CD4-positive, alpha-beta memory T cell (primary cell): Measurements from ENCODE around the gene ANLN. TPM values are rescaled to one million over a fixed set of nuclear protein-coding genes. Genes with fewer than 3 reads are reported as not detected.
"Not testable (repeated sequence)": the region's sequence is repeated elsewhere in the genome, so short reads cannot be mapped to it uniquely, and the experiment has no call there.

ENCODE experiments used
- CTCF ChIA-PET: fragments of 350-600 bp; sonication (Branson Sonifier 250); formaldehyde crosslinking; loops from one replicate; lab custom pipeline; 2021; ENCODE audit warnings: inconsistent platforms; ENCODE audit not compliant: partially characterized antibody; lab: Charles Lee
- POLR2A ChIA-PET: fragments of 350-600 bp; sonication (Branson Sonifier 250); formaldehyde crosslinking; loops from one replicate; lab custom pipeline; 2021; ENCODE audit not compliant: partially characterized antibody; lab: Charles Lee
- DNase-seq, 5 donors: peaks; one replicate each; pipeline versions ENCODE4 v3.0.0 to v3.0.0-alpha.2; 2020 to 2022; ENCODE audit warnings: mixed read lengths in 1 of 5
- H3K27ac ChIP-seq: one replicate; pipeline ENCODE4 v1.7.0; 2013; ENCODE audit warnings: low read depth, low read length
- H3K27me3 ChIP-seq: 2 replicates; pipeline ENCODE4 v1.7.0; 2013; ENCODE audit warnings: mild to moderate bottlenecking, low read length, moderate library complexity; ENCODE audit not compliant: insufficient read depth
- H3K36me3 ChIP-seq: 2 replicates; pipeline ENCODE4 v1.7.0; 2013; ENCODE audit warnings: mild to moderate bottlenecking, low read length, moderate library complexity; ENCODE audit not compliant: insufficient read depth
- H3K4me1 ChIP-seq: 2 replicates; pipeline ENCODE4 v1.7.0; 2013; ENCODE audit warnings: mild to moderate bottlenecking, low read length, moderate library complexity; ENCODE audit not compliant: insufficient read depth
- H3K4me3 ChIP-seq, 2 donors: one replicate each; pipeline ENCODE4 v1.7.0; 2013; ENCODE audit warnings: low read length in 2 of 2, mild to moderate bottlenecking in 1 of 2
- H3K9me3 ChIP-seq, 2 donors: one replicate each; pipeline ENCODE4 v1.7.0; 2013; ENCODE audit warnings: low read length in 2 of 2, control low read depth in 1 of 2; ENCODE audit not compliant: control insufficient read depth in 1 of 2
- H3K27ac Mint-ChIP-seq, 7 donors: one replicate each; pipeline ENCODE4 v1.8.0; 2020 to 2021; ENCODE audit warnings: mixed read lengths in 7 of 7, mild to moderate bottlenecking in 6 of 7, inconsistent platforms in 3 of 7, moderate library complexity in 3 of 7
- H3K27me3 Mint-ChIP-seq, 2 donors: one replicate each; pipeline ENCODE4 v1.8.0; 2020 to 2021; ENCODE audit warnings: mixed read lengths in 2 of 2
- H3K36me3 Mint-ChIP-seq, 2 donors: one replicate each; pipeline ENCODE4 v1.8.0; 2020 to 2021; ENCODE audit warnings: mixed read lengths in 2 of 2, inconsistent platforms in 1 of 2, mild to moderate bottlenecking in 1 of 2
- H3K4me1 Mint-ChIP-seq, 4 donors: one replicate each; pipeline ENCODE4 v1.8.0; 2020 to 2021; ENCODE audit warnings: mixed read lengths in 4 of 4, mild to moderate bottlenecking in 1 of 4
- H3K4me3 Mint-ChIP-seq, 8 donors: one replicate each; pipeline ENCODE4 v1.8.0; 2020 to 2021; ENCODE audit warnings: mixed read lengths in 8 of 8, mild to moderate bottlenecking in 7 of 8, moderate library complexity in 6 of 8, inconsistent platforms in 3 of 8
- H3K9me3 Mint-ChIP-seq, 8 donors: one replicate each; pipeline ENCODE4 v1.8.0; 2020 to 2021; ENCODE audit warnings: mixed read lengths in 8 of 8, mild to moderate bottlenecking in 5 of 8, inconsistent platforms in 3 of 8, moderate library complexity in 1 of 8
- intact Hi-C: fragments of 100-400 bp; cut with micrococcal nuclease; formaldehyde crosslinking; loops from one replicate; pipeline ENCODE4 v1.15.1; 2023
- polyA plus RNA-seq, 2 donors: library from polyadenylated mRNA; unstranded; fragments of 300-500 nt; fragmentation: Illumina TruSeq; gene quantifications; one replicate each; pipeline ENCODE4 v1.2.3, GENCODE V29; 2021
- total RNA-seq, 2 experiments: library from RNA; stranded (reverse); gene quantifications; one replicate each; pipeline ENCODE4 v1.2.3, GENCODE V29; 2021

ANLN gene
- total and polyA plus RNA-seq, 4 experiments from 2014 or later, result 0.23 TPM; not detected in 3

DNA sequence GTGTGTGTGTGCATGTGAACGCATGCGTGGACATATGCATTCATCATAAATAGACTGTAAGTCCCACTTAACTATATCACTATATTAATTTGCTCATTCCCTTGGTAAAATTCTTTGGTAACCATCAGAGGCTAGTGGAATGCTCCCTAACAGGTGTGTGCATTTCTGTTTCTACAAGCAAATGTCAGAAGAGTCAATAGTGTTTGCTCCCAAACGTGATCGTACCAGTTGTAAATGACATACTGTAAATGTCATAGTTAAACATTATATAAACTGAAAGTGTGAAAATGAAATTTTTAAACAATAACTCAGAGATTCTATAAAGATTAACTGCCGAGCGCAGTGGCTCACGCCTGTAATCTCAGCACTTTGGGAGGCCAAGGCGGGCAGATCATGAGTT, 94.6 kb downstream of the ANLN start:
- no peak overlapping the region for H3K27ac ChIP-seq
- no peak overlapping the region for H3K4me3 ChIP-seq
- Mint-ChIP-seq H3K27me3 (peaks cover 0 to 1% of the 10 kb centered on the region in 2 donors), H3K4me3 (no peak overlapping the region), H3K36me3 (peaks cover 0 to 2% of the 10 kb centered on the region in 2 donors), H3K4me1 (peaks cover 0 to 3% (median 0%) of the 10 kb centered on the region in 4 donors), H3K9me3 (peaks cover 0 to 17% (median 0%) of the 10 kb centered on the region in 8 donors), H3K27ac (no peak overlapping the region)
- DNase-seq, result no peak
- intact Hi-C loops, result no loop called here
- H3K9me3 ChIP-seq, result no peaks in the 10 kb centered on the region
- ChIA-PET CTCF (interaction anchor here (1.1 to 11.7 kb wide), 3 partner anchors 187 to 716 kb away, joined by 3 to 207 read pairs (median 7); no protein-coding TSS in a partner anchor), POLR2A (no interaction called here)
- H3K4me1 ChIP-seq, result no peaks in the 10 kb centered on the region
- H3K36me3 ChIP-seq, result no peaks in the 10 kb centered on the region
- H3K27me3 ChIP-seq, result no peaks in the 10 kb centered on the region

DNA sequence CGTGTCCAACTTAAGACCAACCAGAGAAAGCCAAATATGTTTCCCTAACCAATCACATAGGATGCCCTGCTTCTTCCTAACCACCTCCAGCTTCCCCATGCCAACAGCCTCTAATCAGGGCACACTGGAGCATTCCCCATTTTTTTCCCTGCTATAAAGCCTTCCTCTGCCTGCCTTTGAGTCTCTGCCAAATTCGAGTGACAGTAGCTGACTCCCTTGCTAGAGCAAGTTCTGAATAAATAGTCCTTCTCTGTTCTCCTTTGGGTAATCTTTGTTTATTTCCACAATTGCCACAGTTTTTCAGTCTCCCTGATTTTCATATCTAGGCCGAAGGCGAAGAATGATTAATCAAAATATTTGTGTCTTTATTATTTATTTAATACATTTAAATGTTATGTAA, 96.7 kb downstream of the ANLN start:
- peaks cover 0 to 1% of the 10 kb centered on the region in 2 donors for H3K27me3 Mint-ChIP-seq
- Histone ChIP-seq H3K4me3 (no peak overlapping the region), H3K9me3 (no peaks in the 10 kb centered on the region), H3K27me3 (no peaks in the 10 kb centered on the region), H3K27ac (no peak overlapping the region), H3K36me3 (no peaks in the 10 kb centered on the region), H3K4me1 (no peaks in the 10 kb centered on the region)
- peaks cover 0 to 2% (median 0%) of the 10 kb centered on the region in 4 donors for H3K4me1 Mint-ChIP-seq
- H3K9me3 Mint-ChIP-seq, result peaks cover 0 to 4% (median 0%) of the 10 kb centered on the region in 8 donors
- no peak overlapping the region for H3K27ac Mint-ChIP-seq
- POLR2A ChIA-PET, result no interaction called here
- H3K4me3 Mint-ChIP-seq, result no peak overlapping the region
- CTCF ChIA-PET, result interaction anchor here (1.5 to 11.7 kb wide), 4 partner anchors 185 to 712 kb away, joined by 3 to 214 read pairs (median 146); no protein-coding TSS in a partner anchor
- DNase-seq, result no peak
- intact Hi-C loops, result loop anchor here (5.0 kb wide), 3 partner anchors 119 to 866 kb away; a partner anchor contains a TSS
- H3K36me3 Mint-ChIP-seq, result peaks cover 0 to 2% of the 10 kb centered on the region in 2 donors

DNA sequence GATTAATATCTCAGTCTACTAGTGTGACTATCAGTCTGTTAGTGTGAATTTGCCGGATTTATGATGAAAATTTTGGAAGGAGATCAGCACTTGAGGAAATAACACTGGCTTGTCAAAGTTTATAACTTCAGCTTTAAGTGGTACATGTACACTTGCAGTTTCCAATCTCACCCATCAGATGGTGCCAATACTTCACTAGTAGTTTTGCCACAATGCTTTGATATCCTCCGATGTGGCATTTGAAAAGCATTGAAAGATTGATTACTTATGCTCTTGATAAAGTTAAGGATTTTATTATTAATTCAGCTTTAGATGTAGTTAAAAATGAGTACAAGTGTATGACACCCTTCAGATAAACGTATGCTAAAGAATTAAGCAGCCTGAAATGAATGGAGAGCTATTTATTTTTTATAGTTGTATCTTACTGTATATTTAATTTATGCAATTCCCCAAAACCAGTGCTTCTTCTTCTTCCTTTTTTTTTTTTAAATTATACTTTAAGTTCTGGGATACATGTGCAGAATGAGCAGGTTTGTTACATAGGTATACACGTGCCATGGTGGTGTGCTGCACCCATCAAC, 98.2 kb downstream of the ANLN start:
- Mint-ChIP-seq H3K9me3 (peaks cover 0 to 4% (median 0%) of the 10 kb centered on the region in 8 donors), H3K36me3 (no peaks in the 10 kb centered on the region), H3K4me3 (no peak overlapping the region), H3K4me1 (peaks cover 0 to 2% (median 0%) of the 10 kb centered on the region in 4 donors), H3K27ac (no peak overlapping the region), H3K27me3 (peaks cover 0 to 1% of the 10 kb centered on the region in 2 donors)
- H3K27me3 ChIP-seq, result no peaks in the 10 kb centered on the region
- no peaks in the 10 kb centered on the region for H3K4me1 ChIP-seq
- no peaks in the 10 kb centered on the region for H3K36me3 ChIP-seq
- intact Hi-C loops, result loop anchor here (1.0 to 5.0 kb wide), 6 partner anchors 121 to 864 kb away; a partner anchor contains a TSS
- peak; percentile 43 to 61 (median 59) for DNase-seq
- no peaks in the 10 kb centered on the region for H3K9me3 ChIP-seq
- H3K4me3 ChIP-seq, result no peak overlapping the region
- ChIA-PET POLR2A (interaction anchor here (0.7 to 3.4 kb wide), 6 partner anchors 152 to 712 kb away, joined by 3 to 22 read pairs (median 3); no protein-coding TSS in a partner anchor), CTCF (interaction anchor here (0.7 to 11.7 kb wide), 37 partner anchors 10 to 1019 kb away, joined by 3 to 214 read pairs (median 3); partner anchors contain the start of gene AOAH)
- no peak overlapping the region for H3K27ac ChIP-seq

DNA sequence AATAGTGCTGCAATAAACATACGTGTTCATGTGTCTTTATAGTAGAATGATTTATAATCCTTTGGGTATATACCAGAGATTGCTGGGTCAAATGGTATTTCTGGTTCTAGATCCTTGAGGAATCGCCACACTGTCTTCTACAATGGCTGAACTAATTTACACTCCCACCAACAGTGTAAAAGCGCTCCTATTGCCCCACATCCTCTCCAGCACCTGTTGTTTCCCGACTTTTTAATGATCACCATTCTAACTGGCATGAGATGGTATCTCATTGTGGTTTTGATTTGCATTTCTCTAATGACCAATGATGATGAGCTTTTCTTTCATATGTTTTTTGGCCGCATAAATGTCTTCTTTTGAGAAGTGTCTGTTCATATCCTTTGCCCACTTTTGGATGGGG, 99.0 kb downstream of the ANLN start:
- H3K4me3 ChIP-seq, H3K36me3 Mint-ChIP-seq, H3K27me3 ChIP-seq, H3K27ac ChIP-seq, H3K9me3 ChIP-seq, H3K27me3 Mint-ChIP-seq, DNase-seq, H3K27ac Mint-ChIP-seq, H3K4me1 Mint-ChIP-seq, H3K36me3 ChIP-seq, H3K4me3 Mint-ChIP-seq, H3K9me3 Mint-ChIP-seq, H3K4me1 ChIP-seq: not testable (repeated sequence)
- ChIA-PET POLR2A (interaction anchor here (3.4 kb wide), 1 partner anchor 182 kb away, joined by 22 read pairs; no protein-coding TSS in a partner anchor), CTCF (interaction anchor here (0.9 to 11.7 kb wide), 13 partner anchors 18 to 710 kb away, joined by 3 to 214 read pairs (median 6); no protein-coding TSS in a partner anchor)
- intact Hi-C loops, result loop anchor here (5.0 kb wide), 3 partner anchors 121 to 864 kb away; a partner anchor contains a TSS

DNA sequence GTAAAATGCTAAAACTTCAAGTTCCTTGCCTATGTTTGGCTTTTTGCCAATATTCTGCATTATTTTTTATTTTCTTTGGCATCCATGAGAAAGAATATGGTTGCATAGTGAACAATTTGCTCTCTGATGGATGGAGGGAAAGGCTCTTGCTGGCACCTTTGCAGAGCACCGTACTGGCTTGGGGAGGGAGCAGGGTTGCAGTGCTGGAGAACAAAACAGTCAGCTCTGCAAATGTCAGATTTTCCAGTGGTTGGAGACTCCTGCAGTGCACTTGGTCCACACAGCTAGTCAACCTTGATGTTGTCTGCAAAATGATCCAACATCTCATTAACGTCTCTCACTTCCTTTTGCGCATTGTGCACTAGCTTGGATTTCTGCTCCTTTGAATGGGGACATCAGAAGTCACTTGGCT, 100.8 kb downstream of the ANLN start:
- H3K36me3 Mint-ChIP-seq, result no peaks in the 10 kb centered on the region
- peaks cover 0 to 4% of the 10 kb centered on the region in 2 donors for H3K27me3 Mint-ChIP-seq
- no peaks in the 10 kb centered on the region for H3K36me3 ChIP-seq
- H3K4me3 Mint-ChIP-seq, result no peak overlapping the region
- no peaks in the 10 kb centered on the region for H3K27me3 ChIP-seq
- POLR2A ChIA-PET, result interaction anchor here (3.4 kb wide), 1 partner anchor 180 kb away, joined by 22 read pairs; no protein-coding TSS in a partner anchor
- intact Hi-C loops, result no loop called here
- H3K4me1 ChIP-seq, result no peaks in the 10 kb centered on the region
- peaks cover 0 to 4% (median 0%) of the 10 kb centered on the region in 8 donors for H3K9me3 Mint-ChIP-seq
- no peak overlapping the region for H3K27ac ChIP-seq
- DNase-seq, result no peak
- H3K4me1 Mint-ChIP-seq, result peaks cover 0 to 2% (median 0%) of the 10 kb centered on the region in 4 donors
- no peak overlapping the region for H3K27ac Mint-ChIP-seq
- H3K9me3 ChIP-seq, result no peaks in the 10 kb centered on the region
- CTCF ChIA-PET, result interaction anchor here (0.9 to 11.7 kb wide), 7 partner anchors 9 to 708 kb away, joined by 3 to 214 read pairs (median 21); no protein-coding TSS in a partner anchor
- no peak overlapping the region for H3K4me3 ChIP-seq

DNA sequence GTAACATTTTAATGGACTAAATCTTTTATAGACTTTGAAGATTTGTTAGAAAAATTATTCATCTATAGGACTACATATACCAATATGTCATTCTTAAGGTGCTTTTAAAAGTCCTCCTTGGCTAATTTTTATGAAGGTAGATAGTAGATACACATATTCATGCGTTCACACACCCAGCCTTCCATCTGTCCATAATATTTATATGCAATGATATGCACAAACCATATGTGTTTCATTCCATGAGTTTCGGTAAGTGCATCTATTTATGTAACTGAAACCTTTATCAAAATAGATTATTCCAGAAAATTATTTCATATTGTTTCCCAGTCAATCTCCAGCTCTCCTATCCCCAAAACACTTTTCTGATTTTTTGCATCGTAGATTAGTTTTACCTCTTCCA, 101.7 kb downstream of the ANLN start:
- Histone ChIP-seq H3K27me3 (no peaks in the 10 kb centered on the region), H3K36me3 (no peaks in the 10 kb centered on the region), H3K9me3 (no peaks in the 10 kb centered on the region), H3K4me1 (no peaks in the 10 kb centered on the region), H3K4me3 (no peak overlapping the region), H3K27ac (no peak overlapping the region)
- intact Hi-C loops, result no loop called here
- DNase-seq, result no peak
- CTCF ChIA-PET, result interaction anchor here (1.0 to 11.7 kb wide), 4 partner anchors 50 to 707 kb away, joined by 3 to 214 read pairs (median 146); no protein-coding TSS in a partner anchor
- Mint-ChIP-seq H3K27me3 (peaks cover 0 to 8% of the 10 kb centered on the region in 2 donors), H3K4me3 (no peak overlapping the region), H3K36me3 (no peaks in the 10 kb centered on the region), H3K9me3 (peaks cover 0 to 3% (median 0%) of the 10 kb centered on the region in 8 donors), H3K4me1 (peaks cover 0 to 2% (median 0%) of the 10 kb centered on the region in 4 donors), H3K27ac (no peak overlapping the region)
- POLR2A ChIA-PET, result interaction anchor here (0.5 kb wide), 1 partner anchor 171 kb away, joined by 3 read pairs; no protein-coding TSS in a partner anchor

DNA sequence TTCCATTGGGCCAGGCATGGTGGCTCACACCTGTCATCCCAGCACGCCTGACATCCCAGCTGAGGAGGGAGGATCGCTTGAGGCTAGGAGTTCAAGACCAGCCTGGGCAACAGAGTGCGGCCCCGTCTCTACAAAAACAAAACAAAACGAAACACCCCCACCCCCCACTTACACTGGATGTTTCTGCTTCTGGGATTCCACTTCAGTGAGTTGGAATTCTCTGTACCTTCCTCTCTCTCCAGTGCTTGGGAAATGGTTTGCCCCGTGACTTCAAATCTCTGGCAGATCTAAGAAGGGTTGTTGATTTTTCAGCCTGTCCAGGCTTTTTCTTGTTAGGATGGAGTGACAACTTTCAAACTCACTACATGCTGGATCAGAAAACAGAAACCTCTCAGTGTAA, 106.9 kb downstream of the ANLN start:
- Histone ChIP-seq H3K9me3 (no peaks in the 10 kb centered on the region), H3K27me3 (no peaks in the 10 kb centered on the region), H3K36me3 (no peaks in the 10 kb centered on the region), H3K4me3 (no peak overlapping the region), H3K27ac (no peak overlapping the region), H3K4me1 (no peaks in the 10 kb centered on the region)
- intact Hi-C loops, result no loop called here
- ChIA-PET CTCF (interaction anchor here (0.8 to 1.3 kb wide), 2 partner anchors 175 to 685 kb away, joined by 3 read pairs; no protein-coding TSS in a partner anchor), POLR2A (no interaction called here)
- H3K27me3 Mint-ChIP-seq, result peaks cover 3 to 15% of the 10 kb centered on the region in 2 donors
- no peak overlapping the region for H3K4me3 Mint-ChIP-seq
- no peak for DNase-seq
- H3K4me1 Mint-ChIP-seq, result no peaks in the 10 kb centered on the region
- H3K36me3 Mint-ChIP-seq, result no peaks in the 10 kb centered on the region
- no peaks in the 10 kb centered on the region for H3K9me3 Mint-ChIP-seq
- H3K27ac Mint-ChIP-seq, result no peak overlapping the region
